ENCODE data around the gene OTOG. TPM values are rescaled to one million over a fixed set of nuclear protein-coding genes. Genes with fewer than 3 reads are reported as not detected.

Gene OTOG
- total RNA-seq, 2 experiments from 2014 or later, result not detected

DNA sequence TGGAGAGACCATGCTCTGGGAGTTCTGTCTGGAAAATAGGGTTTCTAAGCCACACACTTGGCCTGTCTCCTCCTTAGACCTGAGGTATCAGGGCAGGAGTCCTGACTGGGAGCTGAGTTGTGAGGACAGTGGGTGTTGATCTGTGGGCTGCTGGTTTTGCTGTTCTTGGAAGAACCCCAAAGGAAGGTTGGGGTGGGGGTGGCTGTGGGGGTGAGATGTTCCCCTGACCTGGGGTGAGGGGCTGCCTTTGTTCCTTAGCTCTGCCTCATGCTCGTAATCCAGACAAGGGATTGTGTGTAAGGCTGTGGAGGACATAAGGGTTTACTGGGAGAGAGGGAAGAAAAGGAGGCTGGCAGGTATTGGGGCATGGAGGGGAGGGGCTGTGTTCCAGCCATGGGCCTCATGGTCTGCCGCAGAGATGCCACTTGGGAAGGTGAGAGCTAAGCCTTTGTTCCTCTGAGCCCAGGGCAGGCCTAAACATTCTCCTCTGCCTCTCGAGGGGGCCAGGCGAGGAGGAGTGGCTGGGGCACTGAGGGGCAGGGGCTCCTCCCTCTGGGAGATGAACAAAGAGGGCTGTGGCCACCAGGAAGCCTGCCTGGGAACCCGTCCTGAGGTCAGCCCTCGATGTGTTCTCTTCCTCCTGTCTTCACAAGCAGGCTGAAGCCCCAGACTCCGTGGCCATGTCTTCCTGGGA lies 4.4 kb downstream of the OTOG start:
- POLR2A ChIA-PET, result no interaction called here
- Mint-ChIP-seq H3K4me1 (ENCODE audit: low read depth) (peaks cover 11% of the 10 kb centered on the region), H3K4me3 (no peak overlapping the region), H3K36me3 (ENCODE audit: low read depth) (no peaks in the 10 kb centered on the region), H3K9me3 (no peaks in the 10 kb centered on the region), H3K27me3 (peaks cover 20% of the 10 kb centered on the region), H3K27ac (no peak overlapping the region)
- CTCF ChIA-PET, result interaction anchor here (1.5 kb wide), 1 partner anchor 24 kb away, joined by 4 read pairs; no protein-coding TSS in a partner anchor
- TF ChIP-seq, protein P1, sequence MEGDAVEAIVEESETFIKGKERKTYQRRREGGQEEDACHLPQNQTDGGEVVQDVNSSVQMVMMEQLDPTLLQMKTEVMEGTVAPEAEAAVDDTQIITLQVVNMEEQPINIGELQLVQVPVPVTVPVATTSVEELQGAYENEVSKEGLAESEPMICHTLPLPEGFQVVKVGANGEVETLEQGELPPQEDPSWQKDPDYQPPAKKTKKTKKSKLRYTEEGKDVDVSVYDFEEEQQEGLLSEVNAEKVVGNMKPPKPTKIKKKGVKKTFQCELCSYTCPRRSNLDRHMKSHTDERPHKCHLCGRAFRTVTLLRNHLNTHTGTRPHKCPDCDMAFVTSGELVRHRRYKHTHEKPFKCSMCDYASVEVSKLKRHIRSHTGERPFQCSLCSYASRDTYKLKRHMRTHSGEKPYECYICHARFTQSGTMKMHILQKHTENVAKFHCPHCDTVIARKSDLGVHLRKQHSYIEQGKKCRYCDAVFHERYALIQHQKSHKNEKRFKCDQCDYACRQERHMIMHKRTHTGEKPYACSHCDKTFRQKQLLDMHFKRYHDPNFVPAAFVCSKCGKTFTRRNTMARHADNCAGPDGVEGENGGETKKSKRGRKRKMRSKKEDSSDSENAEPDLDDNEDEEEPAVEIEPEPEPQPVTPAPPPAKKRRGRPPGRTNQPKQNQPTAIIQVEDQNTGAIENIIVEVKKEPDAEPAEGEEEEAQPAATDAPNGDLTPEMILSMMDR (IDR thresholded peaks at IDR 0.05), result no peak
- no peak for DNase-seq
- intact Hi-C loops (cut with micrococcal nuclease), result no loop called here
- no peak for ATAC-seq

- intact Hi-C loops (cut with micrococcal nuclease), result no loop called here
- DNase-seq (no peak), ATAC-seq (no peak)
- Mint-ChIP-seq H3K36me3 (ENCODE audit: low read depth) (no peaks in the 10 kb centered on the region), H3K27me3 (peaks cover 16% of the 10 kb centered on the region), H3K9me3 (no peaks in the 10 kb centered on the region), H3K4me3 (no peak overlapping the region), H3K27ac (no peak overlapping the region), H3K4me1 (ENCODE audit: low read depth) (peaks cover 11% of the 10 kb centered on the region)
- TF ChIP-seq, protein P1 (IDR thresholded peaks at IDR 0.05), result no peak
- ChIA-PET CTCF (interaction anchor here (1.5 kb wide), 1 partner anchor 24 kb away, joined by 4 read pairs; no protein-coding TSS in a partner anchor), POLR2A (no interaction called here)
Measured at GRCh38 chr11:17552041-17552355, 4.9 kb downstream of the OTOG start.

- peaks cover 14% of the 10 kb centered on the region for H3K27me3 Mint-ChIP-seq
- ATAC-seq, result no peak
- peaks cover 11% of the 10 kb centered on the region for H3K4me1 Mint-ChIP-seq (ENCODE audit: low read depth)
- no peaks in the 10 kb centered on the region for H3K9me3 Mint-ChIP-seq
- TF ChIP-seq, protein P1 (IDR thresholded peaks at IDR 0.05), result no peak
- intact Hi-C loops (cut with micrococcal nuclease), result no loop called here
- POLR2A ChIA-PET, result no interaction called here
- no peaks in the 10 kb centered on the region for H3K36me3 Mint-ChIP-seq (ENCODE audit: low read depth)
- CTCF ChIA-PET, result no interaction called here
- H3K27ac Mint-ChIP-seq, result no peak overlapping the region
- no peak for DNase-seq
- no peak overlapping the region for H3K4me3 Mint-ChIP-seq
Measured at GRCh38 chr11:17552392-17553248, 5.6 kb downstream of the OTOG start.

- H3K9me3 Mint-ChIP-seq, result no peaks in the 10 kb centered on the region
- DNase-seq, result no peak
- intact Hi-C loops (cut with micrococcal nuclease), result no loop called here
- TF ChIP-seq, protein P1 (IDR thresholded peaks at IDR 0.05), result no peak
- no peak for ATAC-seq
- ChIA-PET CTCF (interaction anchor here (1.2 kb wide), 1 partner anchor 24 kb away, joined by 3 read pairs; no protein-coding TSS in a partner anchor), POLR2A (no interaction called here)
- no peaks in the 10 kb centered on the region for H3K36me3 Mint-ChIP-seq (ENCODE audit: low read depth)
- no peak overlapping the region for H3K4me3 Mint-ChIP-seq
- peaks cover 11% of the 10 kb centered on the region for H3K4me1 Mint-ChIP-seq (ENCODE audit: low read depth)
- H3K27me3 Mint-ChIP-seq, result peaks cover 10% of the 10 kb centered on the region
- no peak overlapping the region for H3K27ac Mint-ChIP-seq
Measured at GRCh38 chr11:17553249-17553546, 6.1 kb downstream of the OTOG start.

DNA sequence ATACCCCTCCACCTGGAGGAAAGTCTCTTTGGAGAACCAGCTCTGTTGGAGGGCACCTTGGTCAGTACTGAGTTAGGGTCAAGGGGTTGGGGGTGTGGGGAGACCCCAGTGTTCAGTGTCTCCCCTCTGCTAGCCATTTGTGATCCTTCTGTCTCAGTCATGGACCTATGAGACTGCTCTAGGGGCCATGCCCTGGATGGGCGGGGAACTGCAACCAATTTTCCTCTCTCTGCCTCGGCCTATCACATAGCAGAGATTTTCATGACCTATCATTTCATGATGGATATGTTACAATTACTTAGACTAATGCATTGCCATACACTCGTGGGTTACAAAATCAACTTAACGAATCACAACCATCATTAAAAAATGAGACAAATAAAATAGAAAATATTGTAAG lies 7.4 kb downstream of the OTOG start:
- ChIA-PET POLR2A (no interaction called here), CTCF (interaction anchor here (1.2 kb wide), 1 partner anchor 23 kb away, joined by 3 read pairs; no protein-coding TSS in a partner anchor)
- DNase-seq, result peak; percentile 13
- intact Hi-C loops (cut with micrococcal nuclease), result no loop called here
- Mint-ChIP-seq H3K4me1 (ENCODE audit: low read depth) (peaks cover 11% of the 10 kb centered on the region), H3K36me3 (ENCODE audit: low read depth) (no peaks in the 10 kb centered on the region), H3K27me3 (peaks cover 7% of the 10 kb centered on the region), H3K9me3 (no peaks in the 10 kb centered on the region), H3K27ac (no peak overlapping the region), H3K4me3 (no peak overlapping the region)
- no peak for ATAC-seq
- TF ChIP-seq, protein P1 (IDR thresholded peaks at IDR 0.05), result no peak
